ENCODE results near the gene AP1G2.
"Not testable (repeated sequence)": the region's sequence is repeated elsewhere in the genome, so short reads cannot be mapped to it uniquely, and the experiment has no call there.

The AP1G2 gene, protein sequence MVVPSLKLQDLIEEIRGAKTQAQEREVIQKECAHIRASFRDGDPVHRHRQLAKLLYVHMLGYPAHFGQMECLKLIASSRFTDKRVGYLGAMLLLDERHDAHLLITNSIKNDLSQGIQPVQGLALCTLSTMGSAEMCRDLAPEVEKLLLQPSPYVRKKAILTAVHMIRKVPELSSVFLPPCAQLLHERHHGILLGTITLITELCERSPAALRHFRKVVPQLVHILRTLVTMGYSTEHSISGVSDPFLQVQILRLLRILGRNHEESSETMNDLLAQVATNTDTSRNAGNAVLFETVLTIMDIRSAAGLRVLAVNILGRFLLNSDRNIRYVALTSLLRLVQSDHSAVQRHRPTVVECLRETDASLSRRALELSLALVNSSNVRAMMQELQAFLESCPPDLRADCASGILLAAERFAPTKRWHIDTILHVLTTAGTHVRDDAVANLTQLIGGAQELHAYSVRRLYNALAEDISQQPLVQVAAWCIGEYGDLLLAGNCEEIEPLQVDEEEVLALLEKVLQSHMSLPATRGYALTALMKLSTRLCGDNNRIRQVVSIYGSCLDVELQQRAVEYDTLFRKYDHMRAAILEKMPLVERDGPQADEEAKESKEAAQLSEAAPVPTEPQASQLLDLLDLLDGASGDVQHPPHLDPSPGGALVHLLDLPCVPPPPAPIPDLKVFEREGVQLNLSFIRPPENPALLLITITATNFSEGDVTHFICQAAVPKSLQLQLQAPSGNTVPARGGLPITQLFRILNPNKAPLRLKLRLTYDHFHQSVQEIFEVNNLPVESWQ

DNA sequence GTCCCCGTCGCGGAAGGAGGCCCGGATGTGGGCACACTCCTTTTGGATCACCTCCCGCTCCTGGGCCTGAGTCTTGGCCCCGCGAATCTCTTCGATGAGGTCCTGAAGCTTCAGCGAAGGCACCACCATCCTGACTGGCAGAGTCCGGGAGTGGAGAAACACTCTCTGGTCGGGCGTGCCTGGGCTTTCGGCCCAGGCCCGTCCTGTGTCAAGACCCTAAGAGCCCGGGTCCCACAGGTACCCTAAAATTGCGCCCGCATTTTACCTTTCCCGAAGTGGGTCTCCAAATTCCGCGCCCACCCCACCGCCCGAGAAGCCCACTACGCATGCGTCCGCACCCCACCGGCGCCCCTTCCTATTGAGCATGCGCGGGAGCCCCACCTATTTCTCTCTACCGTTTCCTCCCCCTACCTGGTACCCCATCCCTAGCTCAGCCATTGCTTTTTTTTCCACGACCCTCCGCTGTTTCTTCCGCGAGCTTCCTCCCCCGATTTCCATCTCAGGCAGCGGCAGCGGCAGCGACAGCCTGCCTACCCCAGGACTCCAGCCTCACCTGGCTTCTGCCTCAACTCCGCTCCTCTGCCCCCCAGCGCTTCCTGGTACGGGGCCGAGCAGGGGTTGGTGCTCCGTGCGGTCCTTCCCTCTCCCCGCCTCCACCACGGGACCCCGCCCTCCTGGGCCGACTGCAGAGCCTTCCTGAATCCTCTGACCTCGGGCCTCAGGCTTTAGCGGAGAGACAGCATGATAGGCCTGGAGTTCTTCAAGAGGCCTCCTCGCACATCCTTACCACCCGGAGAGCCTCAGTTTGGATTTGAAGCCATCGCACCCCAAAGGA, at the start of gene AP1G2:
Gene AP1G2 (minus strand): TSS at position 606 of the 835 bp plus-strand sequence. CDS start 477 bp downstream, at position 129.
- peaks cover 8% of the 10 kb centered on the region for H3K27me3 ChIP-seq (ENCODE audit: control insufficient read depth, insufficient read depth, low read length)
- H3K4me3 ChIP-seq (ENCODE audit: low read length): peak within 1 kb of the TSS; percentile 86
- H3K36me3 ChIP-seq (ENCODE audit: control insufficient read depth, insufficient read depth, low read length): no peaks in the 10 kb centered on the region
- peak within 1 kb of the TSS; percentile 83 for H3K9ac ChIP-seq (ENCODE audit: low read length)
- peaks cover 35% of the 10 kb centered on the region for H3K4me1 ChIP-seq (ENCODE audit: control insufficient read depth, insufficient read depth, low read length)
- no peaks in the 10 kb centered on the region for H3K9me3 ChIP-seq (ENCODE audit: control insufficient read depth, low read length)

DNA sequence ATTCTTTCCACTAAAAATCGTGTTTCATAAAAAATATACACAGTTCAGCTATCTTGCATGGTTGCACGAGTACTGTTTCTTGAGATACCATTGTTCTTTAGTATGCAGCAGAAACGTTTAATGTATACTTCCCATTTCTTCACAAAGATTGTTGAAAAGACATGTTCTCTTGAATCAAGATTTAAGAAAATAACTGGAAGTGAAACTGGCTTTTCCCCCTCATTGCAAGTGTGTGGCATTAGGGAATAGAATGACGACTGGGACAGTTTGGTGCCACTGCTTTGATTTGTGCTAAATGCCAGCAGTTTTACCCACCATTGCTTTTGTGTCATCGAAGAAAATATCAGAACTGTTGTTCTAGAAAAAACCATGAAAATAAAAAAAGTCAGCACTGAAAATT, 48.3 kb upstream of the AP1G2 start:
- no peaks in the 10 kb centered on the region for H3K36me3 ChIP-seq (ENCODE audit: control insufficient read depth, insufficient read depth, low read length)
- H3K9ac ChIP-seq (ENCODE audit: low read length): no peak overlapping the region
- no peak overlapping the region for H3K4me3 ChIP-seq (ENCODE audit: low read length)
- no peaks in the 10 kb centered on the region for H3K27me3 ChIP-seq (ENCODE audit: control insufficient read depth, insufficient read depth, low read length)
- H3K4me1 ChIP-seq (ENCODE audit: control insufficient read depth, insufficient read depth, low read length): peaks cover 32% of the 10 kb centered on the region
- H3K9me3 ChIP-seq (ENCODE audit: control insufficient read depth, low read length): no peaks in the 10 kb centered on the region

DNA sequence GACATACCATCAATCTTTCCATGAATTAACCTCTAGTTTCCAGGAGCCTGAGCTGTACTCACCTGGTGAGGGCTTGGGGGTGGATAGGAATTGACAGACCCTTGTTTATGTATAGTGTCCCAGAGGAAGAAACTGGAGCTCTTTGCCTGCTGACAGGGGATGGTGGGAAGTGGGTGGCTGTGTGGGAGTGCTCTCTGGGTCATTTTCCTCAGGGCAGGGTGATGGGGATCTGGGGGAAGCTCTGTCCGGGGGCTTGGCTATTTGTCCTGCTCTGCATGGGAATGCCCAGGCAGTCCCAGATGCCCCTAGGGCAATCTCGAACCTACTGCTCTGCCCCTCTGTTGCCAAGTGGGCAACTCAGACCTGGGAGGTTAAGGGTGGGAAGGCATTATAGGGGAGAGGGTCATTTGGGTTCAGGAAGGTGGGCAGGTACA, 46.8 kb upstream of the AP1G2 start:
- peaks cover 46% of the 10 kb centered on the region for H3K4me1 ChIP-seq (ENCODE audit: control insufficient read depth, insufficient read depth, low read length)
- no peaks in the 10 kb centered on the region for H3K36me3 ChIP-seq (ENCODE audit: control insufficient read depth, insufficient read depth, low read length)
- H3K9me3 ChIP-seq (ENCODE audit: control insufficient read depth, low read length): no peaks in the 10 kb centered on the region
- H3K27me3 ChIP-seq (ENCODE audit: control insufficient read depth, insufficient read depth, low read length): no peaks in the 10 kb centered on the region
- H3K4me3 ChIP-seq (ENCODE audit: low read length): no peak overlapping the region
- peak overlapping the region; percentile 30 for H3K9ac ChIP-seq (ENCODE audit: low read length)

DNA sequence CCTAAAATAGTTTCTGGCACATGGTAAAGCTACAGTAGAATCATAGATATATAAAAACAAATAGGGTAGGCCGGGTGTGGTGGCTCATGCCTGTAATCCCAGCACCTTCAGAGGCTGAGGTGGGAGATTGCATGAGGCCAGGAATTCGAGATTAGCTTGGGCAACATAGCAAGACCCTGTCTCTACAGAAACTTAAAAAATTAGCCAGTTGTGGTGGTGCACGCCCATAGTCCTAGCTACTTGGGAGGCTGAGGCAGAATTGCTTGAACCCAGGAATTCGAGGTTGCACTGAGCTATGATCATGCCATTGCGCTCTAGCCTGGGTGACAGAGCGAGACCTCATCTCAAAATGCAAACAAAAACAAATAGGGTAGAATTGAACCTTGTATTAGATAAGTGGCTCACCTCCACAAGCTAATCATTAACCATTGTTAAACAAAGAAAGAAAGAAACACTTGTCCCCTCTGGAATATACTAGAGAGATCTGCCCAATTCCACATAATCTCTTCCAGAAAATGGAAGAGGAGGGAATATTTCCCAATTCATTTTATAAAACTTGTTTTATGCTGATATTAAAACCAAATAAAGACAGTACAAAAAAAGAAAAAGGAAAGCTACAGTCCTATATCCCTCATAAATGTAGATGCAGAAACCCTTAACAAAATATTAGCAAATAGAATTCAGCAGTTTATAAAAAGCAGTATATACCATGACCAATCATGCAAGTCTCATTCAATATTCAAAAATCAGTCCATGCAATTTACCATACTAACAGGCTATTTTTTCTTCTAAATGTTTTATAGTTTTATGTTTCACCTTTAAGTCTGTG, 45.9 kb upstream of the AP1G2 start:
- Histone ChIP-seq H3K36me3 (ENCODE audit: control insufficient read depth, insufficient read depth, low read length) (no peaks in the 10 kb centered on the region), H3K4me3 (ENCODE audit: low read length) (no peak overlapping the region), H3K9me3 (ENCODE audit: control insufficient read depth, low read length) (no peaks in the 10 kb centered on the region), H3K27me3 (ENCODE audit: control insufficient read depth, insufficient read depth, low read length) (no peaks in the 10 kb centered on the region), H3K9ac (ENCODE audit: low read length) (peak overlapping the region; percentile 30), H3K4me1 (ENCODE audit: control insufficient read depth, insufficient read depth, low read length) (peaks cover 56% of the 10 kb centered on the region)

DNA sequence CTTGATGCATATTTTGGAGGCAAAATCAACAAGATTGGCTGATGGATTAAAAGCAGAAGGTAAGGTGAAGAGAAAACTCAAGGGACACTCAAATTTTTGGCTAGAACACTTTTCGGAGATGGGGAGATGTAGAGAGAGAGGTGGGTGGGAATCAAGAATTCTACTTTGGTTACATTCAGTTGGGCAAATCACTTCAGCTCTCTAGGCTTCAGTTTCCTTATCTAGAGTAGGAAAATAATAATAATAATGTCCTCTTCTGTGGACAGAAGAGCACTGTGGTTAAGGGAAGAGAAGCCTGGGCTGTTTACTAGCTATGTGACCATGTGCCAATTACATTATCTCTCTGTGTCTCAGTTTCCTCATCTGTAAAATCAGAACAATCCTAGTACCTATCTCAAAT, 45.2 kb upstream of the AP1G2 start:
- H3K9ac ChIP-seq (ENCODE audit: low read length): peak overlapping the region; percentile 4
- no peaks in the 10 kb centered on the region for H3K36me3 ChIP-seq (ENCODE audit: control insufficient read depth, insufficient read depth, low read length)
- no peaks in the 10 kb centered on the region for H3K27me3 ChIP-seq (ENCODE audit: control insufficient read depth, insufficient read depth, low read length)
- no peak overlapping the region for H3K4me3 ChIP-seq (ENCODE audit: low read length)
- H3K9me3 ChIP-seq (ENCODE audit: control insufficient read depth, low read length): no peaks in the 10 kb centered on the region
- H3K4me1 ChIP-seq (ENCODE audit: control insufficient read depth, insufficient read depth, low read length): peaks cover 57% of the 10 kb centered on the region

DNA sequence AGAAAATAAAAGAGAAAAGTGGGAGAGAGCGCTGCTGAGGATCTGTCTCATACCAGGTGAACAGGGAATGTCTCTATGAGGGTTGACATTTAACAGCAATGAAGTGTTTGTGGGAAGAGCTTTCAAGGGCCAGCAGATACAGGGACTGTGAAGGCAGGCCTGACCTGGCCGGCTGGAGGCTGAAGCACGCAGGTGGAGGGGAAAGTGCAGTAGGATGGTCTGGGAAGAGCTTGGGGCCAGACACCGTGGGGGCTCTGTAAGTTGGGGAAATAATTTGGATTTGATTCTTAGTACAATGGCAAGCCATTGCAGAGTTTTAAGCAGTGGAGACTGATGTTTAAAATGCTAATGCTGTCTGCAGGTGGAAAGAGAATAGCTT, 44.8 kb upstream of the AP1G2 start:
- Histone ChIP-seq H3K27me3 (ENCODE audit: control insufficient read depth, insufficient read depth, low read length) (no peaks in the 10 kb centered on the region), H3K36me3 (ENCODE audit: control insufficient read depth, insufficient read depth, low read length) (no peaks in the 10 kb centered on the region), H3K9ac (ENCODE audit: low read length) (peak overlapping the region; percentile 4), H3K4me1 (ENCODE audit: control insufficient read depth, insufficient read depth, low read length) (peaks cover 57% of the 10 kb centered on the region), H3K9me3 (ENCODE audit: control insufficient read depth, low read length) (no peaks in the 10 kb centered on the region), H3K4me3 (ENCODE audit: low read length) (no peak overlapping the region)

DNA sequence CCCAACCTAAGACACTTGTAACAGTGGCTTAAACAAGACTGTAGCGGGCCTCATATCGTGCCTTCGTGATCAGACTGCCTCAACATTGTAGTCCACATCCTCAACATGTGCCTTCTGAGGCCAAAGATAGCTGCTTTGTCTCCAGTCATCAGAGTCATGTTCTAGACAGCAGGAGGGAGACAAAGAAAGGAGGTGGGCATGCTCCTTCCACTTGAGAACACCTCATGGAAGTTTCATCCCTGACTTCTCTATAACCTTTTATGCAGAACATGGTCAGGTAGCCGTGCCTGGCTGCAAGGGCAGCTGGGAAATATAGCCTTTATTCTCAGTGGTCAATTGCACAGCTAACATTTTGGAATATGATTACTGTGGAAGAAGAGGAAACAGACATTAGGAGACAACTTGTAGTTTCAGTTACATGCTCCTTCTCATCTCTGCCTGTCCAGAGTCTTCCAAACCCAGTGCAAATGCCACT, 43.3 kb upstream of the AP1G2 start:
- H3K9me3 ChIP-seq (ENCODE audit: control insufficient read depth, low read length): no peaks in the 10 kb centered on the region
- no peaks in the 10 kb centered on the region for H3K27me3 ChIP-seq (ENCODE audit: control insufficient read depth, insufficient read depth, low read length)
- H3K4me3 ChIP-seq (ENCODE audit: low read length): no peak overlapping the region
- H3K9ac ChIP-seq (ENCODE audit: low read length): peak overlapping the region; percentile 4
- peaks cover 69% of the 10 kb centered on the region for H3K4me1 ChIP-seq (ENCODE audit: control insufficient read depth, insufficient read depth, low read length)
- H3K36me3 ChIP-seq (ENCODE audit: control insufficient read depth, insufficient read depth, low read length): no peaks in the 10 kb centered on the region

DNA sequence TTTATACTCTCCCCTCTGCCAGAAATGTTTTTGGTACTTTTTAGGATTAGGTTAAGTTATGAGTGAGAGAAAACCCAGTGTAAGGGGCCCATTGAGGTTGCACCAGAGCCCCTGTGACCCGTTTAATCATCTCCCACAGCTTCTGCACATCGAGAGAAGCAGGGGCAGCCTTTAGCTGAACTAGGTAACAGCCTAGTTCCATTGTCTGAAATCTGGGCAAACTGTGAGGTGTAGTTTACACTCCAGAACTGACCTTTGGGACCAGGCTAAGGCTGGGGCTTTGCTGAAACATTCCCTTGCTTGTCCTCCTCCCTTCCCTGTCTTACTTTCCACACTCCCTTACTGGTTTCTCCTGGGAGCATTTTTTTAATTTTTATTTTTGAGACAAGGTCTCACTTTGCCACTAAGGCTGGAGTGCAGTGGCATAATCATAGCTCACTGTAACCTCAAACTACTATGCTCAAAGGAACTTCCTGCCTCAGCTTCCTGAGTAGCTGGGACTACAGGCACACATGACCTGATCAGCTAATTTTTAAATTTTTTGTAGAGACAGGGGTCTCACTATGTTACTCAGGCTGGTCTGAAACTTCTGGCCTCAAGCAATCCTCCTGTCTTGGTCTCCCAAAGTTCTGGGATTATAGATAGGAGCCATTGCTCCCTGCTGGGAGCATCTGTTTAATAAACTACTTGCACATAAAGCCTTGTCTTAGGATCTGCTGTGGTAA, 42.7 kb upstream of the AP1G2 start:
- Histone ChIP-seq H3K9me3 (ENCODE audit: control insufficient read depth, low read length) (no peaks in the 10 kb centered on the region), H3K9ac (ENCODE audit: low read length) (no peak overlapping the region), H3K4me3 (ENCODE audit: low read length) (no peak overlapping the region), H3K27me3 (ENCODE audit: control insufficient read depth, insufficient read depth, low read length) (no peaks in the 10 kb centered on the region), H3K36me3 (ENCODE audit: control insufficient read depth, insufficient read depth, low read length) (no peaks in the 10 kb centered on the region), H3K4me1 (ENCODE audit: control insufficient read depth, insufficient read depth, low read length) (peaks cover 69% of the 10 kb centered on the region)

DNA sequence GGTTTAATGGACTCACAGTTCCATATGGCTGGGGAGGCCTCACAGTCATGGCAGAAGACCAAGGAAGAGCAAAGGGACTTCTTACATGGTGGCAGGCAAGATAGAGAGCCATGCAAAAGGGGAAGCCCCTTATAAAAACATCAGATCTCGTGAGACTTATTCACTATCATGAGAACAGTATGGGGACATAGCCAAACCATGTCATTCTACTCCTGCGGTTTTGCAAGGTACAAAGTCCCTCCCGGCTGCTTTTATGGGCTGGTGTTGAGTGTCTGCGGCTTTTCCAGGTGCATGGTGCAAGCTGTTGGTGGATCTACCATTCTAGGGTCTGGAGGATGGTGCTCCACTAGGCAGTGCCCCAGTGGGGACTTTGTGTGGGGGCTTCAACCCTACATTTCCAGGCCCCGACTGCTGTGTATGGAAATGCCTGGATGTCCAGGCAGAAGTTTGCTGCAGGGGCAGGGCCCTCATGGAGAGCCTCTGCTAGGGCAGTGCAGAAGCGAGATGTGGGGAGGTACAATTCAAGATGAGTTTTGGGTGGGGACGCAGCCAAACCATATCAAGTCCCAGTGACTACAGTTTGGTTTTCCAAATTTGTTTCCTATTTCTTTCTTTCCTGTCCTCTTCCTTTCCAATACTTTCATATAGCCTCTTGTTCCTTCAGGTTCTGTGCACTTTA, 42.0 kb upstream of the AP1G2 start:
- H3K4me1 ChIP-seq (ENCODE audit: control insufficient read depth, insufficient read depth, low read length): peaks cover 67% of the 10 kb centered on the region
- H3K27me3 ChIP-seq (ENCODE audit: control insufficient read depth, insufficient read depth, low read length); H3K9me3 ChIP-seq (ENCODE audit: control insufficient read depth, low read length); H3K4me3 ChIP-seq (ENCODE audit: low read length); H3K36me3 ChIP-seq (ENCODE audit: control insufficient read depth, insufficient read depth, low read length); H3K9ac ChIP-seq (ENCODE audit: low read length): not testable (repeated sequence)

DNA sequence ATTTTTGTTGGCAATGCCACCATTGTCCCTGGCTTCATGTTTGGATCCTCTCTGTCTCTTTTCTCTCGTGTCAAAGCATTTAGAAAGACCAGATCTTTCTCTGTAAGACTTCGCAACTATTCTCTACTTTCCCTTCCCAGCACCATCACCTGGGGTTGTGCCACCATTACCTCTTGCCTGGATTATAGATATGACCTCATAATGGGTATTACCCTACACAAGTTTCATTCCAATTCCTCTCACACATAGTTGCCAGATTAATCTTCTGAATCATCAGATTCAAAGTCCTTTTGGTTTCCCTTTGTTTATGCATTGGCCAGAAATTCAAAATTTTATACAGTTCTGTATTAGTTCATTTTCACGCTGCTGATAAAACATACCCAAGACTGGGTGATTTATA, 41.4 kb upstream of the AP1G2 start:
- no peaks in the 10 kb centered on the region for H3K36me3 ChIP-seq (ENCODE audit: control insufficient read depth, insufficient read depth, low read length)
- H3K27me3 ChIP-seq (ENCODE audit: control insufficient read depth, insufficient read depth, low read length): no peaks in the 10 kb centered on the region
- no peak overlapping the region for H3K4me3 ChIP-seq (ENCODE audit: low read length)
- H3K4me1 ChIP-seq (ENCODE audit: control insufficient read depth, insufficient read depth, low read length): peaks cover 61% of the 10 kb centered on the region
- no peaks in the 10 kb centered on the region for H3K9me3 ChIP-seq (ENCODE audit: control insufficient read depth, low read length)
- no peak overlapping the region for H3K9ac ChIP-seq (ENCODE audit: low read length)

All from mucosa of stomach (tissue), 1 donor.